ENCODE data around the gene LATS2.
"Not testable (repeated sequence)": the region's sequence is repeated elsewhere in the genome, so short reads cannot be mapped to it uniquely, and the experiment has no call there.

The LATS2 gene

DNA sequence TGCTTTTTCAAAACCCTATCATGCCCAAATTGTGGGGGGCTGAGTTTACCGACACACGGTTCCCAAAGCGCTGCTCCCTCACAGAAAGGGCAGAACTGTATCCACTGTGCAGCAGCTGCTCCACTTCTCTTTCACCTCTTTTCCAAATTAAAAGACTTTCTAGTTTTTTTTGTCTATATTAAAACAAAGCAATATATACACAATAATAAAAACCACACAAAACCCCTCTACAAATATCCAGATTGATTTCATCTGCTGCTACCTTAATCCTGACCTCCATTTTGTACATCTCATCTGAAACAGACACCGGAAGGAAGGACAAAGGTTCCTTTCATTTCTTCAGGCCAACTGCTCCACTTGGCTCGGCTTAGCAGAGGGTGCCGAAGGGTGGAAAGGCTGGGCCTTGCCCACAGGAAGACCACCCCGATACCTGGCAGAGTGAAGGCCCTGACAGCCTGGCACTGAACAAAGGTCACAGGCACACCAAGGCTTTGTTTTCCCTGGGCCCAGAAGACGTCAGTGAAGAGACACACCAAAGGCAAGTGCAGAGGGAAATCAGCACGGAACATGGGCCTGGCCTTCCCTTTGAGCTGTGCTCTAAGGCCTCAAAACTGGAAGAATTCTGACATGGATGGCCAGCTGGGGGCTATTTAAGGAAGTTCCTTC, 71.6 kb downstream of the LATS2 start:
- DNase-seq, result no peak

DNA sequence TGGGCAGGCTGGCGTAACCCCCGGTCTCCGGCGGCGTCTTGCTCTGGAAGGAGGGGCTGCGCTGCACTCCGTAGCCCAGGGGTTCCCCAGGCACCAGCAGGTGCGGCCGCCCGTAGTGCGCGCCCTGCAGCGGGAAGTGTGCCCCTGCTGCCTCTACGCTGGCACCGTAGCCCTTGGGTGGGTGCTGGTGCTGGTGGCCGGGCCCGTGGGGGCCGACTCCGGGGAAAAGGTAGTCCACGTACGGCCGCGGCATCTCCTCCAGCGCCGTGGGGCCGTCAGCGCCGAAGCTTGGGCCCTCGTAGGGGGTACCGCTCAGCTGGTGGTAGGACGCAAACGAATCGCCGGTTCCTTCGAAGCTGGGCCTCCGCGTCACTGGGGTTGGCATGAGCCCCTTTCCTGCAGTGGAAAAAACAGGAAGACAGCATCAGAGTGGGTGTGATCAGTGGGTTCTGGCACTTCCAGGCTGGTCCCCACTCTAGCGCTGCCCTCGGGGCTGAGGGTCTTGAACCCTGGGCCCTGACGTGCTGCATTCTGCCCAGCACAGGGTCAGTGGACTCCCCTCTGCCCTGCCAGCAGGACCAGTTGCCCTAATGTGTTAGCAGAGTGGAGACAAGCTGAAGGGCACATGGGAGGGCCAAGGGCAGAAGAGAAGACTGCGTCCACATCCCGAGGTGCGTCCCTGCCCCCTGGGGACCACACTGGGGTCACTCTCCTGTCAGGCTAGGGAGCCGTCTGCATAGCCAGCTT, 72.3 kb downstream of the LATS2 start:
- DNase-seq, result no peak

DNA sequence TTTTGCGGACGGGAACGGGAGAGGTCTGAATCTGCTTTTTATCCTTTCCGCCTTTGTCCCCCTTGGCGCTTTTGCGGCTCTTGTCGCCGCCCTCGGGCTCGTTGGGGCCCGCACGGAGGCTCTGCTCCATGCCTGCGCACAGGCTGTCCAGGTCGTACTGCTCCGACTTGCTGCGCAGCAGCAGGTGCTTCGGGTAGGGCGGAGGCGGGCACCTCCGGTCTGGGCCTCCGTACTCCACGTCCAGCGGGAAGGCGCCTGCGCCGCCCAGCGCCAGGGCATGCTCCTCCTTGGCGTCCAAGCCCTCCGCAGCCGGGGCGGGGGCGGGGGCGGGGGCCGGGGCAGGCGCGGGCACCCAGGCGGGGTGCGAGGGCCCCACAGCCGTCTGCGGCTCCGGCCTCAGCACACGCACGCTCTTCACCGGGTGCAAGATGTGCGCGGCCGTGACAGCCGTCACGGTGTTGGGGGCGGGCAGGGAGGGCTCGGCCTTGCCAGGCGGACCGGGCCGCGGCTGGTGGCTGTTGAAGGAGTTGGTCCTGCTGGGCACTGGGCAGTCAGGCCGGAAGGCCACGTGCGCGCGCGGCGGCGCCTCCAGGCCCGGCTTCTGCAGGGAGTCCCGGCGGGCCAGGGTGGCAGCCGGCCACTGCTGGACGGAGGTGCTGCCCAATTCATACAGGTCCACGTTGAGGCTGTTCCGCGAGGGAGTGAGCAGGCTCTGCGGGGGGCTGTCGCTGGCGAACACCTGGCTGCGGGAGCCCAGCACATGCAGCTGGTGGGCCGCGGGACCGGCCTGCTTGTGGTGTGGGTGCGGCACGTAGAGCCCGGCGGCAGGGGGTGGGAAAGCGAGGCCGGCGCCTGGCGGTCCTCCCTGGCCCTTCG, 73.1 kb downstream of the LATS2 start:
- no peak for DNase-seq

DNA sequence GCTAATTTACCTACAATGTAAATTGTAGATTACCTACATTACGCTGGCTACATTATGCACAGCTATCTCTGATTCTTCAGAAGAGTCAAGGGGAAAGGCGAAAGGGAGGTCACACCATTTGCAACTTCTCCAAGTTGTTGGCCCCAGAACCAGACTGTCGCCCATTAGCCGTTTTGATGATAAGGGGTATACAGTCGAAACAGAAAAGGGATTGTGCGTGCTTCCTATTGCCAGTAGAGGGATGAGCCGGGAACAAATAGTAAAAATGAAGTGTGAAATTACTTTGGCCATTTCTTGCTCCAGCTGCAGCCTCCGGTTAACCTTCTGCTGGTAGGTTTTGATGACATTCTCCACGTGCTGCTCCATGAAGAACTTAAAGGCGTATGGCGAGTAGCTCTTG, 73.8 kb downstream of the LATS2 start:
- DNase-seq, result no peak

DNA sequence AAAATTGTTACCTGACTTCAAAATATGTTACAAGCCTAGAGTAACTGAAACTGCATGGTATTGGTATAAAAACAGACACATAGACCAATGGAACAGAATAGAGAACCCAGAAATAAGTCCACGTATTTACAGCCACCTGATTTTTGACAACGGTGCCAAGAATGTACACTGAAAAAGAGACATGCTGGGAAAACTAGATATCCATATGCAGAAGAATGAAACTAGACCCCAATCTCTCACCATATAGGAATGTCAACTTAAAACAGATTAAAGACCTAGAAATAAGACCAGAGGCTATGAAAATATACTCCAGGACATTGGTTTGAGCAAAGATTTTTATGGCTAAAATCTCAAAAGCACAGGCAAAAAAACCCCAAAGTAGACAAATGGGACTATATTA, 76.5 kb downstream of the LATS2 start:
- no peak for DNase-seq

DNA sequence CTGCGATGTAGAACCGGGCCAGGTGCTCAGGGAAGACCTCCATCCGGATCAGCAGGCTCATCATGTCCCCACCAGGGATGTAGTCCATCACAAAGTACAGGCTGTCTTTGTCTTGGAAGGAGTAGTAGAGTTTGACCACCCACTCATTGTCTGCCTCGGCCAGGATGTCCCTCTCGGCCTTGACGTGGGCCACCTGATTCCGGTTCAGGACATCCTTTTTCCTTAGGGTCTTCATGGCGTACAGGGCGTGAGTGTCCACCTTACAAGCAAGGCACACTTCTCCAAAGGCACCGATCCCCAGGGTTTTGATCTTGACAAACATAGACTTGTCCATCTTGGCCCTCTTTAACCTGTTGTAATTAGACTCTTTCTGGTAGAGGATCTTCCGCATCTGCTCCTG, 78.0 kb downstream of the LATS2 start:
- no peak for DNase-seq

DNA sequence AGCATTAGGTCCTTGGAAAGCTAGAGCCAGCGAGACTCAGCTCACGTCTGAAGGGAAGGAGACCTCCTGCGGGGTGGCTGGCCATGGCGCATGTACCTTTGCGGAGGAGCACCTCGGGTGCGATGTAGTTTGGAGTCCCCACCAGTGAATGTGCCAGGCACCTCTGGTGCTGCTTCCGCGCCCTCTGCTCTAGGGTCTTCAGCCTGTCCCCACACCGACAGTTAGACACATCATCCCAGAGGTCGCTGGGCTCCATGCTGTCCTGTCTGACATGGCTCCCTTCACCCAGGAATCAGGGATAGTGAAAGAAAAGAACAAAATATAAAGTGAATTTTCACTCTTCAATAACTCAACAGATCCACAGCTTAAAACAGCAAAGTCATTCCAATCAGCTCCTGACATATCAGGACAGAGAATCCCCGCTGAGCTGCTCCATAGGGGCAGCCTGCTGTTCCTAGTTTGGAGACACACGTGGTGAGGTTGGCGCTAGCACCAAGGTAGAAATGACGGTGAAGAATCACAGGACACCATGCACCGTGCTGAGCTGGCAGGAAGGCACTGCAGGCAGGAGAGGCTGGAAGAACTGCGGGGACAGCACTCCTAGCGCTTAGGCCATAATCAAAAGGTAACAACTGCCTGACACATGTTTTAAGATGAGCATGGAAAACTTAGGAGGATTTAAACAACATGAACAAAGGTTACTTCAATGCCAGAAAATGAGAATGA, 79.9 kb downstream of the LATS2 start:
- no peak for DNase-seq

DNA sequence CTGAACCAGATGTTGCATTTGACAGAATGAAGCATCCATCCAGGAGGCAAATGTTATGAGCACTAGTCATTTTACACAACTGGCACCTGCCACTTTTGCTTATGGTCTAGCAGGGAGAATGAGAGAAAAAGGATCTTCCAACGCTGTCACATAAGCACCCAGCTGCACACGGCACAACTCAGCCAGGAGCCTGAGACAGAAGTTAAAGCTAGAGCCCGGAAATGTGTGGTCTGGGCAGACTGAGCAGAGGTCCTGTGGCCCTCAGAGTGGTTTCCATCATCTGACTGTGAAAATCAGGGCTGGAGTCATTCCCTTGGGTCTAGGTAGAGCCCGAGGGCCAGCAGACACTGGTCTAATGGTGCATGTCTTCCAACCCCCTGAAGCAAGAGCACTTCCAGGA, 80.5 kb downstream of the LATS2 start:
- DNase-seq, result no peak

DNA sequence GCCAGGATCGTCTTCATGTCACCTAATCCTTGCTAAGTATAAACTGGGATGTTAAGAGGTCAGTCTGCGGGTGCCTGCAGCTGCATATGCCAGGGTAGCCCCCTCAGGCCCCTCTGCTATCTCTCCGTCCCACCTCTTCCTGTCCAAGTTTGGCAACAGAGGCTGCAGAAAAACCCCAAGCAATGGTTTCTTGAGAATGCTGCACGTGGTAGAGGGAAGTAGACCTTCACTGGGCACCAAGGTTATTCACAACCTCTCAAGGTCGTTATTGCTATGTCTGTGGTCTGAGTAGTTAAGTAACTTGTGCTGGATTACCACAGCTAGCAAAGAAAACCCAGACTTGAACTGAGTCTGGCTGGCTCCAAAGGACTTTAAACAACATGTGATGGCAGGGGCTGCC, 81.0 kb downstream of the LATS2 start:
- DNase-seq, result no peak

DNA sequence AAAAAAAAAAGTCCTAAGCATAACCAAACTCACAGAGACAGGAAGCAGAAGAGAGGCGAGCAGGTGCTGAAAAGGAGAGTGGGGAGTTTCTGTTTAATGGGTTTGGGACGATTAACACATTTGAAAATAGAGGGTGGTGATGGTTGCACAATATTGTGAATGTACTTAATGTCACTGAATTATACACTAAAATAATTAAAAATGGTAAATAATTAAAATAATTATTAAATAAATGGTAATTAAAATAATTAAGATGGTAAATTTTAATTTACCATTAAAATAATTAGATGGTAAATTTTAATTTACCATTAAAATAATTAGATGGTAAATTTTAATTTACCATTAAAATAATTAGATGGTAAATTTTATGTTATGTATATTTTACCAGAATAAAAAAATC, 84.0 kb downstream of the LATS2 start:
- no peak for DNase-seq

DNA sequence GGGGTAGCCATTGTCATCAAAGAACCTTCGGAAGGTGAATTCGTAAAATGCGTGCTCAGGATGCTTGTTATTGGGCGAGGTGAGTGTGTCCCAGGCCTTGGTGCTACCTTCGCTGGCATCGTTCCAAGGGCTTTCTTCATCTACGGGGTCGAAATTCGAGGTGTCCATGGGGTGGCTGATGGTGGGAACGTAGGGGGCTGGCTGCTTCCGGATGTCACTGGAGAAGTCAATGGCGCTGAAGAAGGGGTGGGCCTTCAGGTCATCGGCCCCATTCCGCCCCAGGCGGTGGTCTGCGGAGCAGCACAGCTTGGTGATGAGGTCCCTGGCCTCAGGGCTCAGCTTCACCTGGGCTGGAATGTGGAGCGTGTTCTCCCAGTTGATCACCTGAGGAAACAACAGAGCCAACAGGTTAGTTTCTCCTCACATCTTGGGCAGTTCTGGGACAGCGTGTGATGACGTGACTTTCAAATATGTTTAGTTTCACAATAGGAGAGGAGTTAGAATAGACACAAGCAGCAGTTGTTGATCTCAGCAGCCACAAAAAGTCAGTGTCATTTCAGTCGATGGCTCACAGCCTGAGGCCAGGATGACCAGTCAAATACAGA, 86.3 kb downstream of the LATS2 start:
- DNase-seq, result no peak

DNA sequence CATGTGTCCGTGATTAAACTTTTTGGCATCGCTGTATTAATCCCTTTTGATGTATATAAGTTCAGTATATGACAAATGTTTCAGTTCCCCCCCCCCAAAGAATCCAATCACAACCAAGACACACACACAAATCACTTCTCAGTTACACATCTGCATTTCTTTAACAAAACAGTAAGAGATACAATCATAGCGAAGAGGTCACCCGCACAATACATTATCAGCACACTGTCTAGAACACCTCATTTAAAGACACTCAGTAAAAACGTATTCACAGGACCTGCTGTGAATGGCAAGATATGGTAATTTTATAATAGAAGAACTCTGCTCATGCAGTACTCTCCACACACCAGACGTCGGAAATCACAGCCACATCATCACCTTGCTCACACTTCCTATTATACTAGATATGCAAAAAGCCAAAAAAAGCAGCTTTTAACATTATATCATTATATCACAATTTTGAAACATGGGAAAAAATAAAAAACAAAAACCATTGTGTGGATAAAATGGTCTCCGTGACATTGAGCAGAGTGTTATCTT, 87.4 kb downstream of the LATS2 start:
- DNase-seq, result no peak

DNA sequence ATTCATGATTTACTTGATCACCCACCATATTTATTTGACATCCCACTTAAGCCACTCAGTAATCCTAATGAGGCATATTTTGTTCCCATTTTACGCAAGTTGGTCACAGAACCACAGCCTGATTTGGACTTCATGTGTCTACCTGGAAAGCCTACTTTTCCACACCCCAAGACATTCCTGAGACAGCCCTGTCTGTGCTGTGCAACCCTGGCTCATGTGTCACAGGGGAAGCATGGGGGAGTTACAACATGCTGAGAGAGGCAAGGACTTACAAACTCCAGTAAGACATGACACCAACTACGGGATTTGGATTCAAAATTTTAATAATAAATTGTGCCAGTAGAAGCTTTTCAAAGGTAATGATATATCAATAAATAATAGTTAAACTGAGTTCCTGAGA, 88.7 kb downstream of the LATS2 start:
- DNase-seq, result no peak

DNA sequence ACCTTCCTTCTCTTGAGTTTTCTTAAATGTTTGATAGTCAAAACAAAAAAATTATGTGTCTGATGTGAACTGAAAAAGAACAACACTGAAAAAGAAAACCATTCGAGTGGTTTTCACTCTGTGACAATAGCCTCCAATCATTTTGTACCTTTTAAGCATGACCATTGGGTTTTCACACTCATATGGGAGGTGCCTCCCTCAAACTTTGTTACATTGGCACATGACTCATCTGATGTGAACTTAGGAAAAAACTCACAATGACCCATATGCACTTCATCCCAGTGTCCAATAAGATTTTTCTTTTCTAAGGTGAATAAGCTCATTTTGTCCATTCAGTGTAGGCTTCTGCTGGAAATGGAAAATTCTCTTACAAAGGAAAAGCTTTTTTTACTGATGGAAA, 92.2 kb downstream of the LATS2 start:
- no peak for DNase-seq

DNA sequence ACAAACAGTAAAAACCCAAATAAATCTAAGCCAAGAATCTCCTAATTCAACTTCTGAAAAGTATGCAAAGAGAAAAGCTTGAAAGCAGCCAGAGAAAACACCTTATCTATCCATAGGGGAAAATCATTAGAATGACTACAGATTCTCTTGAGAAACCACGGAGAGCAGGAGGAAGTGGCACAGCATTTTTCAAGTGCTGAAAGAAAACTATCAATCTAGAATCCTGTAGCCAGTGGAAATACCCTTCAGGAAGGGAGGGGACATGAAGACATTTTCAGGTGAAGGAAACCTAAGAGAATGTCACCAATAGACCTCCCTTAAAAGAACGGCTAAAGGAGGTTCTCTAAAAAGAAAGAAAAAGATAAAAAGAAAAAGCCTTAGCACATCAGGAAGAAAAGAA, 92.6 kb downstream of the LATS2 start:
- DNase-seq, result no peak

DNA sequence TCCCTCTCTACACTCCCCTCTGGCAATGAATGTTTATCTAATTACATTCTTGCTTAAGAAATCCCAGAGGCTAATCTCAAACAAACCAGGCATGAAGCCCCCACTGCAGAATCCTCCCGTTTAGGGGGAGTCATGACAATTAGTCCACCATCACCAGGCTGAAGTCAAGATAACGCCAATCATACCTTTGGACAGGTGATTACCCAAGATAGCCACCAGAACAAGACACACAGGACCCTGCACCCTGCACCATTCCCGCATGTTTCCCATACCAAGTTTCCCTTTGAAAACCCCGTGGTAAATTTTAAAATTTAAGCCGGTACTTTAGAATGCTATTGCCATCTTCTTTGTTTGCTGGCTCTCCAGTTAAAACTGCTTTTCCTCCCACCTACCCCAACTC, 94.0 kb downstream of the LATS2 start:
- no peak for DNase-seq

DNA sequence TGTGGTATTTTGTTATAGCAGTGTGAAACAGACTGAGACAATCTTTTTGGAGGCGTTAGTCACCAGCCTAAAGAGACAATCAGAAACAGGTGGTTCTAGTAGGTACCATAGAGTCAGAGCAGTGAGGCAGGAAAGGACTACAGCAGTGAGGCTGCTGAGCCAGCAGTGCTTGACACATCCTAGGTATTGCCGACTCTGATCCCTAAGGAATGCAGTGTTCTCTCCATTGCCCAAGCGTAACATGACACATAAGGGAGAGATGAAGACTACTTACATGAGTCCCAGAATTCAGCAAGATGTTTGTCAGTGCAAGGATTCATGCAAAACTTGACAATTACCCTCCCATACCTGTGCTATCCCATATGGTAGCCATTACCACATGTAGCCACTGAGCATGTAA, 96.5 kb downstream of the LATS2 start:
- no peak for DNase-seq

DNA sequence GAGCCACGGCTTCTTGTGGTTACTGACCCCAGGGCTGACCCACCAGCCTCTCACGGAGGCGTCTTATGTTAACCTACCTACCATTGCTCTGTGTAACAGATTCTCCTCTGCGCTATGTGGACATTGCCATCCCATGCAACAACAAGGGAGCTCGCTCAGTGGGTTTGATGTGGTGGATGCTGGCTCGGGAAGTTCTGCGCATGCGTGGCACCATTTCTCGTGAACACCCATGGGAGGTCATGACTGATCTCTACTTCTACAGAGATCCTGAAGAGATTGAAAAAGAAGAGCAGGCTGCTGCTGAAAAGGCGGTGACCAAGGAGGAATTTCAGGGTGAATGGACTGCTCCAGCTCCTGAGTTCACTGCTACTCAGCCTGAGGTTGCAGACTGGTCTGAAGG, 99.7 kb downstream of the LATS2 start:
- DNase-seq, result not testable (repeated sequence)

DNA sequence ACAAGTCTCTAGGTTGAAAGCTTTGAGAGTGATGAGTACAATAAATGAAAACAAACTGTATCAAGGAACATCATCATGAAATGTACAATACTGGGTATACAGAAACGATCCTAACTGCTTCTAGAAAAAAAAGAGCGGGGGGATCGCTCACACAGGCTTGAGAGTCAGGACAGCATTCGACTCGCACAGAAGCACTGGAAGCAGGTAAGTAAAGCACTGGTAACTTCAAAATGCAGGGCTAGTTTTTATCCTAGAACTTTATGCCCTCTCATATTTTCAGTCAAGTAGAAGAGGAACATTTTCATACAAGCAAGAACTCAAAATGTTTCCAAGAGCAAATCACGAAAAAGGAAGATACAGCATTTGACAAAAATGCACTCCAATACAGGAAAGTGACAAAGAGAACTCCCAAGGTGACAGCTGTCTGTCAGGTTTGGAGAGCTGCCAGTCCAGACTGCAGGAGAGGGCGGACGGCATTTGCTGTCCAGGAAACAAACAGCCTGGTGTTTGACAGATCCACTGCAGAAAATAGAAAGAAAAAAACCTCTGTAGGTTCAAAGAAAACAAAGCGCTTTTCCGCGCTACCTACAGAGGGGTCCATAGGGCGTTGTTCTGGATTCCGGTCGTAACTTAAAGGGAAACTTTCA, 100.6 kb downstream of the LATS2 start:
- no peak for DNase-seq

DNA sequence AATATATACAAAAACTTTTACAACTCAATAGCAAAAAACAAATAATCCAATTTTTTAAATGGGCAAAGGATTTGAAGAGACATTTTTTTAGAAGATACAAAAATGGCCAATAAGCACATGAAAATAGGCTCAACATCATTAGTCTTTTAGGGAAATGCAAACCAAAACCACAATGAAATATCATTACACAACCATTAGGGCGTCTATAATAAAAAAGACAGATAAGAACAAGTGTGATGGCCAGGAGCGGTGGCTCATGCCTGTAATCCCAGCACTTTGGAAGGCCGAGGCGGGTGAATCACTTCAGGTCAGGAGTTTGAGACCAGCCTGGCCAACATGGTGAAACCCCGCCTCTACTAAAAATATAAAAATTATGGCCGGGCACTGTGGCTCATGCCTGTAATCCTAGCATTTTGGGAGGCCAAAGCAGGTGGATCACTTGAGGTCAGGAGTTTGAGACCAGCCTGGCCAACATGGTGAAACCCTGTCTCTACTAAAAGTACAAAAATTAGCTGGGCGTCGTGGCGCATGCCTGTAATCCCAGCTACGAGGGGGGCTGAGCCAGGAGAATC, 104.3 kb downstream of the LATS2 start:
- not testable (repeated sequence) for DNase-seq

DNA sequence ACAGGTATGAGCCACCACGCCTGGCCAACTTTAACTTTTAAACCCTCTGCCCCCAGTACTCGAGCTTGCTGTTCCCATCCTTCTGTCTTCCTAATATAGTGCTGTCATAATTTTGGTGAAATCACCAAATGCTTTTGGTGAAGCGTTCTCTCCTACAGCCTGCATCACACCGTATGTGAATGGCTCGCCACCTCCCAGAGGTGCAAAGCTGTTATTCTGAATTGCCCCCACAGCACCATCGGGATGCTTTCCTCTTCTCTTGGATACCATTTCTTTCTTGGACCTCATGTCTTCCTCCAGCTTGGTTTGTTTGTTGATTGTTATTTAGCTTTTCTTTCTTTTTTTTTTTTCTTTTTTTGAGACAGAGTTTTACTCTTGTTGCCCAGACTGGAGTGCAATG, 105.9 kb downstream of the LATS2 start:
- no peak for DNase-seq
